Cardiac fibroblast (primary cell): ENCODE measurements around the gene GET3.

Source experiments
- DNase-seq, 2 donors: peaks; one replicate each; pipeline versions ENCODE4 v3.0.0 to v3.0.0-alpha.2; 2010; ENCODE audit warnings: low read depth in 2 of 2
- H3K4me3 ChIP-seq, 2 donors: replicated peaks in 1 of 2; 1 replicate in 1 of 2; 2 replicates in 1 of 2; pipeline ENCODE4 v1.5.1; 2011; ENCODE audit warnings: low read depth in 2 of 2, low read length in 2 of 2, mild to moderate bottlenecking in 2 of 2, moderate library complexity in 1 of 2
- TF ChIP-seq, protein P1 (sequence below): IDR thresholded peaks from one replicate; pipeline ENCODE4 v1.5.1; 2011; ENCODE audit warnings: low read depth, mild to moderate bottlenecking, low read length, inconsistent platforms

The GET3 gene

DNA sequence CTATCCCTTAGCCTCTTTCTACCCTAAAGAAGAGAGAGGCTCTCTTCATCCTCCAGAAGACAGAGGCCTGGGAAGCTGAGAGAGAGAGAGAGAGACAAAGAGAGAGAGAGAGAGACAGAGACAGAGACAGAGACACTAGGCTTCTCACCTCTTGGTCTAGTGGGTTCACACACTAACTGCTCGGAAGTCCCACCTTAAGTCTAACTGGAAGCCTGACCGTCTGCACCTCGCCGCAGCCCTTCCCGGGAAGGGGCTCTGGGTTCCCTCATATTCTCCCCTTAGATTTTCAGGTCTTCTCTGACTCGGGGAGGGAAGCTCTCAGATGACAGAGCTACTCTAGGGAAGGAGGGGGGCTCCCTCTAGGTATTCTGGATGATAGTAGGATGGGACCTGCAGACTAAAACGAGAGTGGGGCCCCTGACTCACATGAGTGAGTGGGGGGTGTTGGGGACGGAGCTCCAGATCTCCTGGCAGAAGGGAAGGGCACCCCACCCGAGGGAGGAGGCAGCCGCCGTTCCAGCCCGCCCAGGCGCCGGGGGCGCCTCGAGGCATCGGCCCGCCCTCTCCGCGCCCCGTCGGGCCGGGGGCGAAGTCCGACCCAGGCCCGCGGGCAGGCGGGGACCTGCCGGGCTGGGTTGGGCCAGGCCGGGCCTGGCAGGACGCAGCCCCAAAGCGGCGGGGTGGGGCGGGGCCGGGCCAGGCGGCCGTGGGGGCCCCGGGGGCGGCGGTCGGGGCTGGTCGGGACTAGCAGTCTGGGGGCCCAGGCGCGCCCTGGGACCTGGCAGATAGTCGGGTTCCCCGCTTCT lies 52.0 kb downstream of the GET3 start:
- peak in 1 of 2 donors; percentile 56 for DNase-seq
- peak overlapping the region; percentile 33 to 47 for H3K4me3 ChIP-seq
- TF ChIP-seq, protein P1, sequence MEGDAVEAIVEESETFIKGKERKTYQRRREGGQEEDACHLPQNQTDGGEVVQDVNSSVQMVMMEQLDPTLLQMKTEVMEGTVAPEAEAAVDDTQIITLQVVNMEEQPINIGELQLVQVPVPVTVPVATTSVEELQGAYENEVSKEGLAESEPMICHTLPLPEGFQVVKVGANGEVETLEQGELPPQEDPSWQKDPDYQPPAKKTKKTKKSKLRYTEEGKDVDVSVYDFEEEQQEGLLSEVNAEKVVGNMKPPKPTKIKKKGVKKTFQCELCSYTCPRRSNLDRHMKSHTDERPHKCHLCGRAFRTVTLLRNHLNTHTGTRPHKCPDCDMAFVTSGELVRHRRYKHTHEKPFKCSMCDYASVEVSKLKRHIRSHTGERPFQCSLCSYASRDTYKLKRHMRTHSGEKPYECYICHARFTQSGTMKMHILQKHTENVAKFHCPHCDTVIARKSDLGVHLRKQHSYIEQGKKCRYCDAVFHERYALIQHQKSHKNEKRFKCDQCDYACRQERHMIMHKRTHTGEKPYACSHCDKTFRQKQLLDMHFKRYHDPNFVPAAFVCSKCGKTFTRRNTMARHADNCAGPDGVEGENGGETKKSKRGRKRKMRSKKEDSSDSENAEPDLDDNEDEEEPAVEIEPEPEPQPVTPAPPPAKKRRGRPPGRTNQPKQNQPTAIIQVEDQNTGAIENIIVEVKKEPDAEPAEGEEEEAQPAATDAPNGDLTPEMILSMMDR: no peak

- peak; percentile 97 to 99 for DNase-seq
- TF ChIP-seq, protein P1: no peak
- peak overlapping the region; percentile 47 for H3K4me3 ChIP-seq
Measured at GRCh38 chr19:12789904-12790619, 52.8 kb downstream of the GET3 start.

DNA sequence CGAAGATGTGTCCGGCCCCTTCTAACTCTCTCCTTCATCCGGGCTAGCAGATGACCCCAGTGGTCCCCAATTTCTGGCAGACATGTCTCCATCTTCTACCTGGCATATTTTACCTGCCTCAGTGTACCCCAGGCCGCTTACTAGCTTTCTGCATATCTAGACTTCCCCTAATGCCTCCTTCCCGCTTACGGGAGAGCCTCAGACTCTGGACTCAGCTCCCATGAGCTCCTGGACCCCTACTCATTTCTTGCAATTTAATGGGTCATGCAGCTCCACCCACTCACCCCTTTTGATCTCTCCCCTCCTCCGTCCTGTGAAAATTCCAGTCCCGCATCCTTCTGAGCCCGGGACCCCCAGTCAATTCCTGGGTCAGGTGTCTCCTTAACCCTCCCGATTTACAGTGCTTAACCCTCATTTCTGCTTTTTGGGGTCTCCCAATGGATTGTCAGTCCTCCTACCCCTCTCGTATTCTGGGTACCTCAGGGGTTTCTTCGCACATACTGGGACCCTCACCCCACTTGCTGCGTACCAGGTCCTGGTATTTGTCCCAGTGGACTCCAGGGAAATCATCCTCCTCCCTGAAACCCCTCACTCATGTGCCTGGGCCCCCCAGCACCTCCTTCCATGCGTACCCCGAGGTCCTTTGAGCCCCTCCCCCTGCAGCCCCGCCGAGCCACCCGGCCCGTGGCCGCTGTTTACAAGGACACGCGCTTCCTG lies 53.5 kb downstream of the GET3 start:
- TF ChIP-seq, protein P1: no peak
- DNase-seq: no peak
- peak overlapping the region; percentile 47 for H3K4me3 ChIP-seq

GRCh38 chr19:12791345-12792050 lies 54.2 kb downstream of the GET3 start, which contains the start of gene JUNB:
TSS of gene JUNB (plus strand) at chr19:12791486. CDS start at chr19:12791772, 286 bp downstream.
- DNase-seq: peak; percentile 98 to 99
- TF ChIP-seq, protein P1: peak; percentile 10
- H3K4me3 ChIP-seq: peak within 1 kb of the TSS; percentile 91 to 98

GRCh38 chr19:12792051-12792852 lies 55.0 kb downstream of the GET3 start:
- DNase-seq: peak; percentile 60 to 66
- H3K4me3 ChIP-seq: peak overlapping the region; percentile 91 to 98
- TF ChIP-seq, protein P1: no peak
